ENCODE data around the gene TLNRD1. TPM values are rescaled to one million over a fixed set of nuclear protein-coding genes. Genes with fewer than 3 reads are reported as not detected.

TLNRD1 gene
- total and polyA plus RNA-seq, 4 donors: 10.8 to 36.5 (median 20.7) TPM

- ATAC-seq (ENCODE audit: insufficient read depth, low FRiP score): no peak
Observed at GRCh38 chr15:80979538-80980200, 21.1 kb upstream of the TLNRD1 start.

GRCh38 chr15:80982205-80982604, 18.5 kb upstream of the TLNRD1 start:
- Histone ChIP-seq H3K36me3 (ENCODE audit: control insufficient read depth in 4 of 4, insufficient read depth in 4 of 4, low read length in 4 of 4) (peaks cover 6 to 19% (median 12%) of the 10 kb centered on the region in 4 donors), H3K4me1 (ENCODE audit: control insufficient read depth in 5 of 5, insufficient read depth in 5 of 5, low read length in 5 of 5) (no peaks in the 10 kb centered on the region), H3K9ac (ENCODE audit: insufficient read depth in 1 of 2, low read length in 2 of 2) (no peak overlapping the region), H3K27ac (ENCODE audit: low read depth in 1 of 2, low read length in 1 of 2) (no peak overlapping the region), H3K27me3 (ENCODE audit: control insufficient read depth in 3 of 3, insufficient read depth in 3 of 3, low read length in 2 of 3) (no peaks in the 10 kb centered on the region), H3K4me3 (no peak overlapping the region), H3K9me3 (ENCODE audit: control insufficient read depth in 4 of 4, insufficient read depth in 3 of 4, low read length in 3 of 4) (no peaks in the 10 kb centered on the region)
- ATAC-seq (ENCODE audit: insufficient read depth, low FRiP score): no peak
- no peak for DNase-seq
- 92 to 96% methylated on average over 2 of the region's 2 CpGs for WGBS, 2 donors
- TF ChIP-seq CTCF (IDR thresholded peaks at IDR 0.05; ENCODE audit: control extremely low read depth, extremely low read depth): no peak

More at GRCh38 chr15:80979538-80980200, 21.1 kb upstream of the TLNRD1 start:
- Histone ChIP-seq H3K4me3 (no peak overlapping the region), H3K9me3 (ENCODE audit: control insufficient read depth in 4 of 4, insufficient read depth in 3 of 4, low read length in 3 of 4) (no peaks in the 10 kb centered on the region), H3K27ac (ENCODE audit: low read depth in 1 of 2, low read length in 1 of 2) (no peak overlapping the region), H3K9ac (ENCODE audit: insufficient read depth in 1 of 2, low read length in 2 of 2) (no peak overlapping the region), H3K27me3 (ENCODE audit: control insufficient read depth in 3 of 3, insufficient read depth in 3 of 3, low read length in 2 of 3) (no peaks in the 10 kb centered on the region), H3K4me1 (ENCODE audit: control insufficient read depth in 5 of 5, insufficient read depth in 5 of 5, low read length in 5 of 5) (no peaks in the 10 kb centered on the region), H3K36me3 (ENCODE audit: control insufficient read depth in 4 of 4, insufficient read depth in 4 of 4, low read length in 4 of 4) (peaks cover 6 to 22% (median 13%) of the 10 kb centered on the region in 4 donors)
- TF ChIP-seq CTCF (IDR thresholded peaks at IDR 0.05; ENCODE audit: control extremely low read depth, extremely low read depth): no peak
- no peak for DNase-seq
- 84 to 86% methylated on average over 8 of the region's 8 CpGs for WGBS, 2 donors

GRCh38 chr15:80982839-80983238, 17.9 kb upstream of the TLNRD1 start:
- Histone ChIP-seq H3K36me3 (ENCODE audit: control insufficient read depth in 4 of 4, insufficient read depth in 4 of 4, low read length in 4 of 4) (peaks cover 6 to 16% (median 8%) of the 10 kb centered on the region in 4 donors), H3K4me3 (no peak overlapping the region), H3K9me3 (ENCODE audit: control insufficient read depth in 4 of 4, insufficient read depth in 3 of 4, low read length in 3 of 4) (no peaks in the 10 kb centered on the region), H3K27me3 (ENCODE audit: control insufficient read depth in 3 of 3, insufficient read depth in 3 of 3, low read length in 2 of 3) (no peaks in the 10 kb centered on the region), H3K27ac (ENCODE audit: low read depth in 1 of 2, low read length in 1 of 2) (no peak overlapping the region), H3K9ac (ENCODE audit: insufficient read depth in 1 of 2, low read length in 2 of 2) (no peak overlapping the region), H3K4me1 (ENCODE audit: control insufficient read depth in 5 of 5, insufficient read depth in 5 of 5, low read length in 5 of 5) (peaks cover 0 to 2% (median 2%) of the 10 kb centered on the region in 5 donors)
- no peak for TF ChIP-seq CTCF (IDR thresholded peaks at IDR 0.05; ENCODE audit: control extremely low read depth, extremely low read depth)
- 84 to 96% methylated on average over 5 of the region's 5 CpGs for WGBS, 2 donors
- no peak for ATAC-seq (ENCODE audit: insufficient read depth, low FRiP score)
- no peak for DNase-seq
